HG02798 (cell line): ENCODE data around the gene DACH1.
"Not testable (repeated sequence)": the region's sequence is repeated elsewhere in the genome, so short reads cannot be mapped to it uniquely, and the experiment has no call there.

Source experiments
- ATAC-seq: cut with Tn5 transposase; IDR thresholded peaks from one replicate; pipeline ENCODE4 v1.9.1; 2021; ENCODE audit warnings: mild to moderate bottlenecking; ENCODE audit not compliant: unreplicated experiment, poor library complexity

The DACH1 gene

GRCh38 chr13:71866335-71867130 lies 471 bp downstream of the DACH1 start:
- peak; percentile 55 for ATAC-seq

DNA sequence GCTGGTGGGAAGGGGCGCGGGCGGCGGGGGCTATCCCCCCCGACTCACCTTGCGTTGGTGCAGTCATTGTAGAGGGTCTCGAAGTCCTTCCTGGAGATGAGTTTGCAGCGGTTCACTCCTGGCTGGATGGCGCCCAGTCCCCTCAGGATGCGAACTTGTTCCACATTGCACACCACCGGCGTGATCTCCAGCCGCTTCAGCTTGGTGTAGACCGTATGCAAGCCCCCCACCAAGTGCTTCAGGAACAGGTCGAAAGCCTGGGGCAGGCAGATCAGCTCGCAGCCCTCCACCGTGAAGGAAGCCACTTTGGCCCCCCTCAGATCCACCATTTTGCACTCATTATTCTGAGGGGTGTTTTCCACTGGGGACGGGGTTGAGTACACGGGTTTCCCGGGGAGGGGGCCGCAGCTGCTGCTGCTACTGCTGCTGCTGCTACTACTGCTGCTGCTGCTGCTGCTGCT lies 1.1 kb downstream of the DACH1 start:
- peak; percentile 6 for ATAC-seq

DNA sequence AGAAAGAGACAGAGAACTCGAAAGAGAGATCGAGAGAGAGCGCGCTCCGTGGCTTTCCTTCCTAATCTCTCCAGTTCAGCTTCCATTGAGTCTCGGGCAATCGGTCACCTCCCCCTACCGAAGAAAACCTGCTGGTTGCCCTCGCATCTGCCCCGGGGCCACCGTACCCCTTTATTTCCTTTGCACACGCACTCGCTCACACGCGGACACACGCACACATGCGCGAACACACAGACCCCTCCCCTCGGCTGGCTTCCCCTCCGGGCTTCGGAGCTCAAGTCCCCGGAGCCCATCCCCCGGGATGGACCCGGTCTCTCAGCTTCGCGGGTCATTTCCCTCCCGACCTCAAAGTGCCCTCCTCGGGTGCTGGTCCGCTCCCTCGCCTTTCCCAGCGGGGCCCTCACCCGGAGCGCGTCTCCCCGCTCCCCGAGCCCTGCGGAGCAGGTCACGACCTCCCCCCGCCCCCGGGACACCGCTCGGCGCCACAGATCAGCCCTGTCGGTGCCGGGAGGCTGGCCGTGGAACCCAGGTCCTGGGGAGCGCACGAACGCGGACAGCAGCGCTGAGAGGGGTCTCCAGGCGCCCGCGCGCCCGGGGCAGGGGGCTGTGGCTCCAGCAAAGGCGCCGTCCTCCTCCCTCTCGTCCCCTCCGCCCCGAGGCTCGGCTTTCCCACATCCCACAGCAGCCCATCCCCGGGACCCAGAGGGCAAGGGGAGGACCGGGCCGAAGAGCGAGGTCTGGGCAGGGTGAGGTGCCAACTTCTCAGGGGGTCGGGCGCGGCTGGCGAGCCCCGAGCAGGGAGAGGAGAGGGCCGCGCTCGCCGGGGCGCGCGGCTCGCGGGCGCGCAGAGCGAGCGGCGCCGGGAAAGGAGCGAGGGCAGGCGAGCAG lies 1.8 kb downstream of the DACH1 start:
- no peak for ATAC-seq

GRCh38 chr13:71864094-71864985 lies 2.7 kb downstream of the DACH1 start:
- ATAC-seq, result no peak

GRCh38 chr13:71863254-71863865 lies 3.6 kb downstream of the DACH1 start:
- ATAC-seq, result no peak

DNA sequence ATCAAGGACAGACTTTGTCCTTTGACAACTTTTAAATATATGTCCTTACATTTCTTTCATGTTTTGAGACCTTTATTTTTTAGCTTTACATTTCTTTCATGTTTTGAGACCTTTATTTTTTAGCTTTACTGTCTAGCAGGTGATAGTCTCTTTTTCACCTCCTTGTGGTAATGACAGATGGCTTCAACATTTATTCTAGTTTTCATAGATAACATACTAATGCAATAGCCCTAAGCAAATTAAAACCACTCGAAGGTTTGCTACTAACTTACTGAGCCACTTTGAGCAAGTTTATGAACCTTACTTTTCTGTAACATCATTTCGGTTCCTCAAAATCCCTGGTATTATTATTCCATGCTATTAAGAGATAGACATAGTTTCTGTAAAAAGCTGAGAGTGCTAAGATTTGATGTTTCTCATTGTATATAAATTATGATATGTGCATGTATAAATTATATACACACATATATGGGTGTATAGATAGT lies 4.5 kb downstream of the DACH1 start:
- ATAC-seq, result no peak

DNA sequence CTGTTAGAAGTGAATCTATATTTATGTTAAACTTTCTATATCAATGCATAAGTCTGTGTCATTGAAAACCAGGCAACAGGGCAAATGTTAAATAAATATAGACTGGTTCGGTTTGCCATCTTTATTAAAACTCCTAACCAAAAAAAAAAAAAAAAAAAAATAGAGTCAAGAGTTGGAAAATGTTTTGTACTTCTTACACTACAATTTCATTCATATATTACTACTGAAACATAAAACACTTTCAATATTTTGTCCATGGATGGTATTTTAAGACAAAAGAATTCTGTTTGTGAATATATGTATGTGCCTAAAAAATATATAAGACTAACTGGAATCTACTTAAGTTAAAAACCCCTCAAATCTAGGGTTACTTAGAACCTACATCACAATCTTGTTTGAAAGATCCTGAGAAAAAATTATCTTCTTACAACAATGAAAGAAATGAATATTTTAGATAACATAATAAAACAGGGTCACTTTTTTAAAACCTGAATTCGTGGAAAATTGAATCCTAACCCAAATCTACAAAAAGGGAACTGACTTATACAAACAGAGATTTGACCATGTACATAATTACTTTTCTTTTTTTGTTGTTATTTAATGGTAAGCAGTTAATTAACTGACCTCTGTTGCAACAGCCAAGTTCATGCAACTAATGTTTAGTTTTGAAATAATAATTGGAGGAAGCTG lies 5.1 kb downstream of the DACH1 start:
- ATAC-seq, result no peak

DNA sequence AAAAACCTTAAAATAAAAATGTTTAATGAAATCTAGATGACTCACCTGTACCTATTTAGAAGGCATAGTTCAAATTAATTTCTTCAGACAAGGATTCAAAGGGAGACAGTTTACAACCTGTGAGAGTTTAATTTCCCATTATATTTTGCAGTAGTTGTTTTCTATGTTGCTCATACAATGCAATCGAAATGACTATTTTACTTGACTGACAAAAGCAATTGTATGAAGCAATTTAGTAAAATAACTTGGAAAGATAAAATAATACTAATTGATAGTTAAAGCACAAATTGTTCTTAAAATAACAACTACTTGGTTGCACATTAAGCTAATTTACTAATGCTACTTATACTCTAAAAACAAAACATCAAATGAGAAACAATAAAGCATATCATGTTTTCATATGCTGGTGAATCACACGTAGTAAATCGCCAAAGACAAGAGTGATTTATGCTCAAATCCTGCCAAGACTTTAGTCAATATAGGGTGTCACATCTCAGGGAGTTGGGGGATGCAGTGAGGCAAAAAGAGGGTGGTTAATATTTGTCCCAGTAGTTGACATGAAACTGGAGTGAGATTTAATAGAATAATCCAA lies 6.4 kb downstream of the DACH1 start:
- ATAC-seq, result no peak

- no peak for ATAC-seq
Observed at GRCh38 chr13:71858647-71859046, 8.4 kb downstream of the DACH1 start.

- ATAC-seq, result no peak
Observed at GRCh38 chr13:71856548-71857043, 10.4 kb downstream of the DACH1 start.

- no peak for ATAC-seq
Observed at GRCh38 chr13:71854401-71854800, 12.6 kb downstream of the DACH1 start.

- ATAC-seq, result no peak
Observed at GRCh38 chr13:71853725-71854124, 13.3 kb downstream of the DACH1 start.

- no peak for ATAC-seq
Observed at GRCh38 chr13:71852736-71853135, 14.3 kb downstream of the DACH1 start.

GRCh38 chr13:71851498-71852409 lies 15.2 kb downstream of the DACH1 start:
- ATAC-seq, result no peak

GRCh38 chr13:71842003-71842402 lies 25.0 kb downstream of the DACH1 start:
- ATAC-seq, result no peak

DNA sequence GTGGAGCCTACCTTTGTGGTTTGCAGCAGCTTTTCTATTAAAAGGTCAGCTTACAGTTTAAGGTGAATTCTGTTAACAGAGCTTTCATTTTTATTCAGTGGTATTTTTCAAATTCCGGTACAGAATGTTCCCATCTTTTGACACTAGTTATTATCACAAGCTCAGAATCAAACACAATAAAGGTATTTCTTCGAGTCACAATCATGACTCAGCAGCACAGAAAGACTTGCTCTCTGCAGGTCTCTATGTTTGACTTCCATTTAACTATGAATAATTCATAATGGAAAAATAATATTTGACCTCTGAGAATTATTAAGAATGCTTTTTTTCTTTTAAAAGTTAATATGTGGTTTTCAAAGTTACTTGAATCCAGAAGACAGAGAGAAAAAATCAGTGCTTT lies 28.2 kb downstream of the DACH1 start:
- no peak for ATAC-seq

DNA sequence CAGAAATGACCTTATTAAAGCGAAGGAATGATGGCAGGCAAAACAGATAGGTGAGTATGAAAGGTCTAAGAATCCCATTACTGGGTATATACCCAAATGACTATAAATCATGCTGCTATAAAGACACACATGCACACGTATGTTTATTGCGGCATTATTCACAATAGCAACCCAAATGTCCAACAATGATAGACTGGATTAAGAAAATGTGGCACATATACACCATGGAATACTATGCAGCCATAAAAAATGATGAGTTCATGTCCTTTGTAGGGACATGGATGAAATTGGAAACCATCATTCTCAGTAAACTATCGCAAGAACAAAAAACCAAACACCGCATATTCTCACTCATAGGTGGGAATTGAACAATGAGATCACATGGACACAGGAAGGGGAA lies 29.4 kb downstream of the DACH1 start:
- not testable (repeated sequence) for ATAC-seq

GRCh38 chr13:71831716-71832115 lies 35.3 kb downstream of the DACH1 start:
- no peak for ATAC-seq
